ENCODE results near the gene SH3RF3.

Gene SH3RF3

DNA sequence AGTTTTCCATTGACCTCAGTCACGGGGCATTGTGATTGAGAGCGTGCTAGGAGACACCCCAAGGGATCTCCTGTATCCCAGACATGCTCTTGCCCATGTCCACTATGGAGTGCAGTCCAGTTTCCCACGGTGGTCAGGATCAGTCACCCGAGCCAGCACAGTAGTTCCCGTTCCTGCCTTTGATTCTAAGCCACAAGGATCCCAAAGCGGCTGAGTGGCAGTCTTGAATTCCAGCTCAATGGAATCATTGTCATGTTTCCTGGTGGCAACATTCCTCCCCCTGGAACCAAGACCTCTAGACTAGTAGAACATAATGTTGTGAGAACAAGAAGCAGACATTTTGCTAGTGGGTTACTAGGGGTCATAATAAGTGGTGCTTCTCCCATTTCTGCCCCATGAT, 330.5 kb downstream of the SH3RF3 start:
- TF ChIP-seq, protein P1, sequence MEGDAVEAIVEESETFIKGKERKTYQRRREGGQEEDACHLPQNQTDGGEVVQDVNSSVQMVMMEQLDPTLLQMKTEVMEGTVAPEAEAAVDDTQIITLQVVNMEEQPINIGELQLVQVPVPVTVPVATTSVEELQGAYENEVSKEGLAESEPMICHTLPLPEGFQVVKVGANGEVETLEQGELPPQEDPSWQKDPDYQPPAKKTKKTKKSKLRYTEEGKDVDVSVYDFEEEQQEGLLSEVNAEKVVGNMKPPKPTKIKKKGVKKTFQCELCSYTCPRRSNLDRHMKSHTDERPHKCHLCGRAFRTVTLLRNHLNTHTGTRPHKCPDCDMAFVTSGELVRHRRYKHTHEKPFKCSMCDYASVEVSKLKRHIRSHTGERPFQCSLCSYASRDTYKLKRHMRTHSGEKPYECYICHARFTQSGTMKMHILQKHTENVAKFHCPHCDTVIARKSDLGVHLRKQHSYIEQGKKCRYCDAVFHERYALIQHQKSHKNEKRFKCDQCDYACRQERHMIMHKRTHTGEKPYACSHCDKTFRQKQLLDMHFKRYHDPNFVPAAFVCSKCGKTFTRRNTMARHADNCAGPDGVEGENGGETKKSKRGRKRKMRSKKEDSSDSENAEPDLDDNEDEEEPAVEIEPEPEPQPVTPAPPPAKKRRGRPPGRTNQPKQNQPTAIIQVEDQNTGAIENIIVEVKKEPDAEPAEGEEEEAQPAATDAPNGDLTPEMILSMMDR (IDR thresholded peaks at IDR 0.05; ENCODE audit: low read depth, low read length), result no peak
- DNase-seq (ENCODE audit: extremely low read depth, low read depth), result no peak

DNA sequence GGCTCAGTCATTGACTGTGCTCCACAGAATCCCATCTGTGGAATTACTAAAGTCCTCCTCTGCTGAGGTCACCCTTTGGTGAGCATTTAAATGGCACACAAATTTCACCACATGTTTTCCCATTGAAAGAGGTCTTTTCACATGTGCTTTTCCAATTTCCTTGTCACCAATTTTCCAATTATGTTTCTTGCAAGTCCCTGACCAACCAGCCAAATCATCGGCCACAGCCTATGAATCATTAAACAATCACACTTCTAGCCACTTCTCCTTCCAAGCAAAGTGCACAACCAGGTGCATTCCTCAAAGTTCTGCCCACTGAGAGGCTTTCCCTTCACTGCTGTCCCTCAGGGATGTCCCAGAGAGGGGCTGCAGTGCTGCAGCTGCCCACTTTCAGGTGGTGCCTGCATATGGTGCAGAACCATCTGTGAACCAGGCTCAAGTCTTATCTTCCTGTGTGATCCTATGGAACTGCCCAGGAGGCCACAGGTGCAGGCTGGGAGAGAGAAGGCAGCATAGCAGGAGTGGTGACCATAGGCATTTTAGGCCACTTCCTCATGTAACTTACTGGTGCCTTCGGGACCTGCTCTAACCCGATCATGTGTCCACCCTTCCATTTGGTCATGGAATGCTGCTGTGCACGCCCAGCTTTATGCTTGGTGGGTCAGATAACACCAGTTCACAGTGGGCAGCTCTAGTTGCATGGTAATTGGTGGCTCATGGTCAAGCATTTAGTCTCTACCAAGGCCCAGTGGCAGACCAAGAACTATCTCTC, 331.7 kb downstream of the SH3RF3 start:
- TF ChIP-seq, protein P1 (IDR thresholded peaks at IDR 0.05; ENCODE audit: low read depth, low read length), result no peak
- no peak for DNase-seq (ENCODE audit: extremely low read depth, low read depth)

DNA sequence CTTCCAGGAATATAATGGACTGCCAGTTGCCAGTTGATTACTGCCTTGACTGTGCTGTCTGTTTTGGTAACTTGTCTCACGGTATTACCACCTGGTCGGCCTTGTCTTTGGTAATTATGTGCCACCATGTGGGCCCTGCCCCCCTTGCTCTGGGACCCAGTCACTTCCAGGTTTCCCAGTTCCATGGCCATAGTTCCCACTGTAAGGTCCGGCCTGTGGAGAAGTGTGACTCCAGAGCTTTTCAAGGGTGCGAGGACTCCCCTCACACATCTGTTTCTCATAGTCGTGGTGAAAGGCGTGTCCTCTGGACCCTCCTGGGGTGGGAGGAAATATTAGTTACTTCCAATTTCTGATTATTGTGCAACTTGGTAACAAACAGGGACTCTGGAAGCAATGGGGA, 334.2 kb downstream of the SH3RF3 start:
- TF ChIP-seq, protein P1 (IDR thresholded peaks at IDR 0.05; ENCODE audit: low read depth, low read length), result no peak
- DNase-seq (ENCODE audit: extremely low read depth, low read depth), result no peak

DNA sequence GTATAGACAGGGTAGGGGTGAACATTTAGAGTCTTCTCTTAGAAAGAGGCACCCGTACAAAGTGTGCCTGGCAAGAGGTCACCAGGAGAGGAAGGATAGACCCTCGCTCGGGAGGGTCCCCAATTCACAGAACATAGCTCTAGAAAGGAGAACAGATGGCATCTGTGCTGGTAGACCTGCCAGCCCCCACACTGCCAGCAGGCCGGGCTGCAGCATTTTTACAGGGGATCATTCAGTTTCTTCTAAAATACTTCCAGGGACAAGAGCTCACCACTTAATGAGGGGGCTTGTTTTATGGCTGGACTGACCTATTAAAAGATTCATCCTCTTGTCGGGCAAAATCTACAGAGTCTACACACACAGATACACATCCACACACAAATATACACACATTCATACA, 334.9 kb downstream of the SH3RF3 start:
- TF ChIP-seq, protein P1 (IDR thresholded peaks at IDR 0.05; ENCODE audit: low read depth, low read length), result no peak
- DNase-seq (ENCODE audit: extremely low read depth, low read depth), result no peak

DNA sequence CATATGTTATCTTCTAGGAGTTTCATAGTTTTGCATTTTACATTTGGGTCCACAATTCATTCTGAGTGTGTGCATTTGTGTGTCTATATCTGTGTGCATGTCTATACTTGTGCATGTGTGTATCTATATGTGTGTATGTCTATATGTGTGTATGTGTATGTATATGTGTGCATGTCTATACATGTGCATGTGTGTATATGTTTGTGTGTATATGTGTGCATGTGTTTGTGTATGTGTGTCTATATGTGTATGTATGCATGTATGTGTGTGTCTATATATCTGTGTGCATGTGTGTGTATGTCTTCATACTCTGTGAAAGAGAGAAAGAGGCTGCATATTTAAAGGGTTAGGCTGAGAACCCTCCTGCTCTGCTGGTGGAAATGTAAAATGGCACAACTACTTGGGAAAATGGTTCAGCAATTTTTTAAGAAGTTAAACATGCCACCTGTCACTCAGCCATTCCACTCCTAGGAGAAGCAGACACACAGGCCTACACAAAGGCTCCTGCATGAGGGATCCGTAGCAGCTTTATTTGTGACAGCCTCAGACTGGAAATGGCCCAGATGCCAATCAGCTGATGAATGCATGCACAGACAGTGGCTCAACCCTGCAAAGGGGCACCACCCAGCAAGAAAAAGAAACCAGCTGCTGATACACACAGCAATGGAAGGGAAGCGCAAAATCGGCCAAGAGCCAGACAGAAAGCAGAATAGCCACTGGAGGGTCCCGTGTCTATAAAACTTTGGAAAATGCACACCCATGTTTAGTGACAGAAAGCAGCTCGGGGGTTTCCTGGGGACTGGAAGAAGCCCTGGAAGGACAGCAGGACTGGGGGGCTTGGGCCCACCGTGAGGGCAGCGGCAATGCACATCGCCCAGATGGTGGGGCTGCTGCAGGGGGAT, 337.9 kb downstream of the SH3RF3 start:
- TF ChIP-seq, protein P1 (IDR thresholded peaks at IDR 0.05; ENCODE audit: low read depth, low read length), result no peak; the same call in 1 of the 2 replicates
- DNase-seq (ENCODE audit: extremely low read depth, low read depth), result no peak

DNA sequence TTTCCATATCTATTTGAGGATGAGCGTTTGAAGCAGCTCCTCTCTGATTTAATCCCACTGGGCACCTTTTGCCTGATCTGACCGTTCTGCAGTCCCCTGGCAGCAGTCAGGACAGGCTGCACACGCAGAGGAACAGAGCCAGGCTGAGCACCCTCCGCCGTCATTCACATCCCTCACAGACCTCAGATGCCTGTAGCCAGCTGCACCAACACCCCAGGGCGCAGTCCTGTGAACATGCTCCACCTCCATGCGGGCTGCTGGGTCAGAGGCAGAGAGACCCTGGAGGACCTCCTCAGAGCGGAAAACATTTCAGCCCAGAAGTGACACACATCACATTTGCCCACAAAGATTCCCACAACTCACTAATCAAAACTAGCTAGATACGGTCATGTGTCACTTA, 338.7 kb downstream of the SH3RF3 start:
- no peak for DNase-seq (ENCODE audit: extremely low read depth, low read depth)
- TF ChIP-seq, protein P1 (IDR thresholded peaks at IDR 0.05; ENCODE audit: low read depth, low read length), result no peak

DNA sequence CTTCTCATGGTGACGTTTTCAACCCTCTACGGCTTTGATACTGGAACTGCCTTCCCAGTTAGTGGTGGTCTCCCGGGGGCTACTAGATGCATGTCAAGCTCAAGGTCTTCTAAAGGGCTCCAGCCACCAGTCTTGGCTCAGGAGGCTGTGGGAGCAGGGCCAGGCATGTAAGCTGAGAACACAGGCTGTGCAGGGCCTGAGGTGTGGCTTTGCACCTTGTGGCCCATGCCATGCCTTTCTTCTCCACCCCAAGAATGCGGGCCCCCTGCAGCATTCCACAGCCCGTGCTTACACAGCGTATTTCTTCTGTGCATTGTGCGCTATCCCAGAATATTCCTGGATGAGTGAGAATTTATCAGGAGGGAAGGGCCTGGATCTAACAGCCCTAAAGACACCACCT, 339.9 kb downstream of the SH3RF3 start:
- DNase-seq (ENCODE audit: extremely low read depth, low read depth), result no peak
- TF ChIP-seq, protein P1 (IDR thresholded peaks at IDR 0.05; ENCODE audit: low read depth, low read length), result no peak

Data from AG09319 (cell line).